GM19328 (cell line): ENCODE data around the gene SAMD11.
"Not testable (repeated sequence)": the region's sequence is repeated elsewhere in the genome, so short reads cannot be mapped to it uniquely, and the experiment has no call there.

Source experiments
- ATAC-seq: cut with Tn5 transposase; IDR thresholded peaks from one replicate; pipeline ENCODE4 v1.9.1; 2021; ENCODE audit warnings: mild to moderate bottlenecking, moderate library complexity; ENCODE audit not compliant: unreplicated experiment

SAMD11 gene

DNA sequence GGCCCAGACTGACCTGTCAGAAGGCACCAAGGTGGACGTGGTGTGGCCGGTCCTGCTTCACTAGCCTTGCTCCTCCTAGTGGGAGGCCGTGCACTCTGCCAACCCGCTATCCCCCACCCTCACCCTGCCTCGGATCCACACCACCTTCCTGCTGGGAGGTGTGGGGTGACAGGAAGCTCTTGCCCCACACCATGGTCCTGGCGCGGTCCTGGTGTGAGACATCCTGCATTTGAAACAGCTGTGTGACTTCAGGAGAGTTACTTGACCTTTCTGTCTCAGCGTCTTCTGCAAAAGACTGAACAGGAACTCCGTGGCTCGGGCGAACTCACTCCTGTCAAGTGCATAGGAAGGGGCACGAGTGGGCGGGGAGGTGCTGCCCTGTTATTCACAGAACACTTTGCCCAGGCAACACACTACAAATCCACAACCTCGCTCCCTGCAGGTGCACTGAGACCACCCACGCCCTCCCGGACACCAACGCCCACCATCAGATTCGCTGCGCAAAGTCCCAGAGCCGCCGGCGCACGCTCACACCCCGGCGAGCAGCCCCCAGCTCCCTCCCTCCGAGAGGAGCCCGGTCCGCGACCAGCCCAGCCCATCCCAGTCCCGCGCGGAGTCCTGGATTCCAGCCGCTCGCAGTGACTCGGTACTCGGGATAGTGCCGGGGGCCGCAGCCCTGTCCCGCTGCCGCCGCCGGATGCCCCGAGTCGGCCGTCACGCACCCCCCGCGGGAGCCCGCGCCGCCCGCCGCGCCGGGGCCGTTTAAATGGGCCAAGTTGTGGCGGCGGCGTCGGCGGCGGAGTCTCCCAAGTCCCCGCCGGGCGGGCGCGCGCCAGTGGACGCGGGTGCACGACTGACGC is at the start of gene SAMD11:
TSS of gene SAMD11 (plus strand) at position 793 of the 860 bp plus-strand sequence. CDS start 509 bp downstream, outside the sequence.
- ATAC-seq, result no peak

DNA sequence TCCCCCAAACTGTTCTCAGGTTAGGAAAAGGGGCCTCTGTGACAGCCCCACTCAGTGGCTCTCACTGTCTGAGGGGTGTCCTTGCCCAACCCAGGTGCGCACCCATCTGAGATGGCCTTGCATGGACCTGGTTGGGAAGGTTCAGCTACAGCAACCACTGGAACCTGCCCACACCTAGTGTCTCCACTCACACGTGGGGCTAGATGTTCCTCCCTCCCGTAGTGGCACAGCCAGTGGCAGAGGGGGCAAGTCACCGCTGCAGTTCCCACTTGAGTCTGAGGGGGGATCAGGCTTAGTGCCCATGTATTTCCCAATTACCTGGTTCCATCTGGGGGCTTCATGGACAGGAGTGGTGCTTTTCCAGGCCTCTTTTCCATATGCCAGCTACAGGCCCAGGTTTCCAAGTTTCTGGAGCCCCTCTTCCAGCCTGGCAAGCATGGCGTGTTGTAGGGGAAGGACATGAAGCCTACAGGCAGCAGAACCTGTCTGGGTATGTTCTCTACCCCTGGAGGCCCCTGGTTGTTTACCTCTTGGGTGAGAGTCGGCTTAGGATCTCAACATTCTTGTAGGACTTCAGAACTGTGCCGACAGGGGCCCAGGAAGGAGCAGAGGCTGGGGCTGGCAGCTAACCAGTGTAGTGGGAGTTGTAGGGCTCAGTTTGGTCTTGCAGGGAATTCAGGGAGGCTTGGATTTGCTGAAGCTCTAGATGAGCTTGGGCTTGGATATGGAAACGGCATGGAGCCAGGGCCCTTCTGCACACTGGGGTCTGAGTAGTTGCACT is 47.1 kb upstream of the SAMD11 start:
- ATAC-seq, result not testable (repeated sequence)

GRCh38 chr1:877209-877986 is 46.3 kb upstream of the SAMD11 start:
- ATAC-seq, result not testable (repeated sequence)

- not testable (repeated sequence) for ATAC-seq
Observed at GRCh38 chr1:880511-880910, 43.2 kb upstream of the SAMD11 start.

DNA sequence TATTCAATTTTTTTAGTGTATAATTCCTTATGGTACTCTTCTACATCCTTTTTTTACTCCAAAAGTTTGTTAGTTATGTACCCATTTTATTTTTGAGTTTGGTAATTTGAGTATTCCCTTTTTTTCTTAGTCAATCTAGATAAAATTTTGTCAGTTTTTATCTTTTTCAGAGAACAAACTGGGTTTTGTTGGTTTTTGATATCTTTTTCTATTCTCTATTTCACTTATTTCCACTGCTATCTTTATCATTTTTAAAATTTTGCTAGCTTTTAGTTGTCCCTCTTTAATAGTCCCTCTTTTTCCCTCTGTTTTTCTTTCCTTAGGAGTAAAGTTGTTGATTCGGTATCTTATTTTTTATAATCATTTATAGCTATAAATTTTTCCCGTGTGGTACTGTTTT is 42.8 kb upstream of the SAMD11 start:
- not testable (repeated sequence) for ATAC-seq

DNA sequence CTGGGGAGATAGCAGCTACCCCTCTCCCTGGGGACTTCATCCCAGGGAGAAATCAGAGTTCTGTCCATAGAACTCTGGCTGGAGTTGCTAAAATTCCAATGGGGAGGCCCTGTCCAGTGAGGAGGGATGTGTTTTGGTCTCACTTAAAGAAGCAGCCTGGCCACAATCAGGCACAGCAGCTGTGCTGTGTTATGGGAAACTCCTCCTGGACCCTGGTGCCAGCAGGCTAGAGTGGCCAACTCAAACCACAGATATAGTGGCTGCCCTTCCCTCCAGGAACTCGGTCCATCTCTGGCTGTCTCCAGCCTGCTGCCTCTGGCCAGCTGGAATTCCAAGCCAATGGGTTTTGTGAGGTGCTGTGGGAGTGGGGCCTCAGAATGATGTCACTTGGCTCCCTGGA is 37.4 kb upstream of the SAMD11 start:
- ATAC-seq, result no peak

DNA sequence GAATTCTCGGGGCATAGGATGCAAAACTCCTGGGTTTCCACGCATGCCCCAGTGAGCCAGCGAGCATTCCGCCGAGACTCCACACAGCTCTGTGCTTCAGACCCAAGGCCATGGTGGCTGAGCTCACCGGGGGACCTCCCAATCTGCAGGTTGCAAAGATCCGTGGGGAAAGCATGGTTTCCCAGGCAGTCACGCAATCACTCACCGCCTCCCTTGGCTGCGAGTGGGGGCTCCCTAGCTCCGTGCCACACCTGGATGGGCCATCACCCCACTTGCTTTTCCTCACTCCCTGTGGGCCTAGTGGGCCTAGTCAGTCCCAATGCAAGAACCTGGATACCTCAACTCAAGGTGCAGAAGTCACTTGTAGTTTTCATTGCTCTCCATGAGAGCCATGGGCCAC is 37.0 kb upstream of the SAMD11 start:
- no peak for ATAC-seq

DNA sequence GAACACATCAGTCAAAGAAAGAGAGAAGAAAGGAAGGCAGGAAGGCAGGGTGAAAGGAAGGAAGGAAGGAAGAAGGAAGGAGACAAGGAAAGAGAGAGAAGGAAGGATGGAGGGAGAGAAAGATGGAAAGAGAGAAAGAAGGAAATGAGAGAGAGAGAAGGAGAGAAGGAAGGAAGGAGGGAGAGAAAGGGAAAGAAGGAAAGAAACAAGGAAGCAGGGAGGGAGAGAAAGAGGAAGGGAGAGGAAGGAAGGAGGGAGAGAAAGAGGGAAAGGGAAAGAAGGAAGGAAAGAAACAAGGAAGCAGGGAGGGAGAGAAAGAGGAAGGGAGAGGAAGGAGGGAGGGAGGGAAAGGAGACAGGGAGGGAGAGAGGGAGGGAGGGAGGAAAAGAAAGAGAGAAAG is 35.4 kb upstream of the SAMD11 start:
- ATAC-seq, result no peak

- ATAC-seq, result not testable (repeated sequence)
Observed at GRCh38 chr1:889774-890173, 33.9 kb upstream of the SAMD11 start.

DNA sequence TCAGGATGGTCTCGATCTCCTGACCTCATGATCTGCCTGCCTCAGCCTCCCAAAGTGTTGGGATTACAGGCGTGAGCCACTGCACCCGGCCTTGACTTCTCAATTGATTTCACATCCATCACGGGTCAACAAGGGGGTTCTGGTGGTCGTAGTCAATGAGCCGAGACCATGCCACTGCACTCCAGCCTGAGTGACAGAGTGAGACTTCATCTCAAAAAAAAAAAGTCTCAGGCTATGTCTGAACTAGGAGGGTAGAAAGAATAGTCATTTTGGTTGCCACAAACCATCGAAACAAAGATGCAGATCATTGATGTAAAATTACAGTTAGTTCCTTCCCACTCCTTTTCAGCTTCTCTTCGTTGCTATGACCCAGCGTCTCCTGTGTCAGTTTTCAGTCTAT is 33.5 kb upstream of the SAMD11 start:
- not testable (repeated sequence) for ATAC-seq

GRCh38 chr1:890661-891060 is 33.1 kb upstream of the SAMD11 start:
- no peak for ATAC-seq

DNA sequence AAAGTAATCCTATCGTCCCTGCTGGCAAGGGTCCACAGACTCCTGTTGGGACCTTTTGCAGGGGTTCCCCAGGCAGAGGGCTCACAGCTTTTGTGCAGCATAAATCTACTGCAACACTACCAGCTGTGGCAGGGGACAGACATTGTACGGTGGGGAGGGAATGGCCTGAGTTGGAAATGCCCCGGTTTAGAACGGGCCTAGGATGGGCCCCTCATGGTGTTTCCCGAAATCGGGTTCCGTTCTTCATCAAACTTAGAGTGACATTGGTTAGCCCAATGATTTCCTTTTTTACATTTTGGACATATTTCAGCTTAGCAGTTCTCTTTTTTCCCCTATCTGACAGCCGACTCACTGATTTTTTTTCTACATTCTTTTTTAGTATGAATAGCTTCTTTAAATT is 26.5 kb upstream of the SAMD11 start:
- ATAC-seq, result no peak

- not testable (repeated sequence) for ATAC-seq
Observed at GRCh38 chr1:897951-898350, 25.8 kb upstream of the SAMD11 start.

DNA sequence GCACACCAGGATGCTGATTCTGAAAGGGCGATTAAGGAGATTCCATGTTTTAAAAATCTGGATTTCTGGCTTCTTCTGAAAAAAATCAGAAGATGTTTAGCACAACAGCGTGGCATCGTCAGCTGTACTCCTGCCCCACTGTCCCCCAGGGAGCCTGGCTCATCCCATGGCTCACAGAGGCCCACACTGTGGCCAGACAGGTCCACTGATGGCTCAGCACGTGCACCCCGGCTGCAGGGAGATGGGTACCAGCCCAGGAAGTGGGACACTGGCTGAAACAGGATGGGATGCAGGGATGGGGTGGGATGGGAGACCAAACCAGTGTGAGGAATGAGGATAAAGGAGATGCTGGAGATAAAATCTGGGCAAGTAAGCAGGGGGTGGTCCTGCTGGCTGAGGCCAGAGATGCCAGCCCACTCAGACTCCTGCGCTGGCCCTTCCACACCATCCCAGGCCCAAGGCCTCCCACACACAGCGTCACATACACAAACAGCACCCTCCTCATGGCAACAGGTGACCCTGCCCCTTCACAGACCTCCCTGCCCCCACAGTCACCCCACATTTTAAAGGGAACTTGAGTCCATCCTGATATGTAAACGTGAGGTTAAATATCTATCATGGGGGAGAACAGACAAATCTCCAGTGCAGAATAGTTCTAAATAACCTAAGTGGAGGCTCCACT is 23.9 kb upstream of the SAMD11 start:
- no peak for ATAC-seq

DNA sequence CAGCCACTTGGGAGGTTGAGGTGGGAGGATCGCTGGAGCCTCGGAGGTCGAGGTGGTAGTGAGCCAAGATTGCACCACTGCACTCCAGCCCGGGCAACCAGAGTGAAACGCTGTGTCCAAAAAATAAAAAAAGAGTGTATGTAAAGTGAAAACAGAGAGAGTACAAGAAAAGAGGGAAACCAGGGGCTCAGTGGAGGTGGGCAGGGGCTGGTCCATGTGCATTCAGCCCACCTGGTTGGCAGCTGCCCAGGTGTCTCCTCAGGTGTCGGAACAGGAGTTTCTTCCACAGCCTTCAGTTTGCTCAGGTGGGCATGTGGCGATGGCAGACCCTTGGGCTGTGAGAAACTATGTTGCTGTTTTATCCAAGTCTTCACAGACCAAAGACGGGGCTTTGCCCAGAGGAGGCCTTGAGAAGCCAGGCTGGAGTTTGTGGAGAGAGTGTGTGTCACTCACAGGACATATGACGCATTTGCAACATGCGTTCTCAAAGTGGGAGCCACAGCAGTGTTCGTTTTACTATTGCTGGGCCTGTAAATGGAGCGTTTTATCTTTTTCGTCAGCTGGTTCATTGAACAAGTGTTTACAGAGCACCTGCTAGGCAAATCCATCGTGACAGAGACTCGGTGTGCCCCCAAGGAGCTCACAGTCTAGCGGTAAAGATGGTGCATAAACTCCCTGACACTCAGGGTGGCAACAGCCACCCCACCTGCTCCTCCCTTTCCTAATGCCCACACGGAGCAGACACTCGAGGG is 22.4 kb upstream of the SAMD11 start:
- no peak for ATAC-seq

GRCh38 chr1:902802-903201 is 20.9 kb upstream of the SAMD11 start:
- ATAC-seq, result no peak

GRCh38 chr1:903305-903704 is 20.4 kb upstream of the SAMD11 start:
- ATAC-seq, result no peak

GRCh38 chr1:903721-904271 is 19.9 kb upstream of the SAMD11 start:
- ATAC-seq, result no peak

DNA sequence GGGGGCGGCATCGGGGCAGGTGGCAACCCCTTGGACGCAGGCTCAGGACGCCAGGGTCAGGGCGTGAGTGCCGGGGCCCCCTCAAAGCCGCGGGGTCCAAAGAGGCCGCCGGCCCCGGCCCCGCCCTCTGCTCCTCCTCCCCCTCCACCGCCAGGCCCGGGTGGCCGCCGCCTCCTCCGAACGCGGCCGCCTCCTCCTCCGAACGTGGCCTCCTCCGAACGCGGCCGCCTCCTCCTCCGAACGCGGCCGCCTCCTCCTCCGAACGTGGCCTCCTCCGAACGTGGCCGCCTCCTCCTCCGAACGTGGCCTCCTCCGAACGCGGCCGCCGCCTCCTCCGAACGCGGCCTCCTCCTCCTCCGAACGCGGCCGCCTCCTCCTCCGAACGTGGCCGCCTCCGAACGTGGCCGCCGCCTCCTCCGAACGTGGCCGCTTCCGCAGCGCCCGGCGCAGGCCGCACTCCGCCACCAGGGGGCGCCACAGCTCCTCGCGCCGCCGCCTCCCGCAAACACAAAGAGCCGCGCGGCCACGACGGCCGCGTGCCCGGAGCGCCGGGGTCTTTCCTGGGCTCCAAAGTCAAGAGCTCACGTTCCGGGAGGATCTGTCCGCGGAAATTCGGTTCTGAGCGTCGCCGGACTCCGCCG is 19.3 kb upstream of the SAMD11 start:
- ATAC-seq, result no peak
